HepG2 (cell line): Measurements from ENCODE around the gene CAPN8. TPM values are rescaled to one million over a fixed set of nuclear protein-coding genes. Genes with fewer than 3 reads are reported as not detected.

Experiments used
- CREB1 ChIP-seq, 2 experiments: fragments of 450-650 bp in 1 of 2; IDR thresholded peaks; 2 replicates each; pipeline ENCODE4 v1.6.1; 2016 to 2017; ENCODE audit warnings: control low read depth in 1 of 2, mild to moderate bottlenecking in 1 of 2, missing compliant biosample characterization in 1 of 2, missing genetic modification characterization in 1 of 2
- ELF3 ChIP-seq: IDR thresholded peaks from 2 replicates; pipeline ENCODE4 v1.6.1; 2016; ENCODE audit warnings: missing genetic modification reagents, missing compliant biosample characterization
- EP300 ChIP-seq, 3 experiments: sonication (generic) in 1 of 3; formaldehyde crosslinking in 1 of 3; IDR thresholded peaks; 2 replicates each; pipeline versions ENCODE4 v1.5.1 to v1.6.1; 2011 to 2020; ENCODE audit warnings: low read depth in 2 of 3, low read length in 2 of 3, borderline replicate concordance in 1 of 3, improper control_type of control experiment in 1 of 3, mild to moderate bottlenecking in 1 of 3, missing genetic modification reagents in 1 of 3, moderate library complexity in 1 of 3
- FOSL1 ChIP-seq: sonication (generic); formaldehyde crosslinking; IDR thresholded peaks from 2 replicates; pipeline ENCODE4 v1.9.0; 2021; ENCODE audit warnings: missing genetic modification reagents, borderline replicate concordance
- HMG20A ChIP-seq: IDR thresholded peaks from 2 replicates; pipeline ENCODE4 v1.6.1; 2016; ENCODE audit warnings: borderline replicate concordance
- HOXD1 ChIP-seq: sonication (generic); formaldehyde crosslinking; IDR thresholded peaks from 2 replicates; pipeline ENCODE4 v1.5.0; 2020; ENCODE audit warnings: missing genetic modification reagents
- JUNB ChIP-seq: sonication (generic); formaldehyde crosslinking; IDR thresholded peaks from 2 replicates; pipeline ENCODE4 v1.8.0; 2022; ENCODE audit warnings: missing genetic modification reagents, mild to moderate bottlenecking, borderline replicate concordance
- NCOA1 ChIP-seq: sonication (generic); formaldehyde crosslinking; IDR thresholded peaks from 2 replicates; pipeline ENCODE4 v1.9.0; 2021; ENCODE audit warnings: missing genetic modification reagents
- PHF21A ChIP-seq: sonication (generic); formaldehyde crosslinking; IDR thresholded peaks from 2 replicates; pipeline ENCODE4 v1.5.0; 2020; ENCODE audit warnings: mild to moderate bottlenecking, missing genetic modification reagents
- SAP130 ChIP-seq: IDR thresholded peaks from 2 replicates; pipeline ENCODE4 v1.6.1; 2016; ENCODE audit warnings: low read depth
- SATB2 ChIP-seq: sonication (generic); formaldehyde crosslinking; IDR thresholded peaks from 2 replicates; pipeline ENCODE4 v1.5.0; 2020; ENCODE audit warnings: missing genetic modification reagents
- ZNF263 ChIP-seq: sonication (generic); formaldehyde crosslinking; IDR thresholded peaks from 2 replicates; pipeline ENCODE4 v1.4.0; 2020; ENCODE audit warnings: missing genetic modification reagents
- ZNF350 ChIP-seq: sonication (generic); formaldehyde crosslinking; IDR thresholded peaks from 2 replicates; pipeline ENCODE4 v1.4.0; 2020; ENCODE audit warnings: mild to moderate bottlenecking, low read depth, missing genetic modification reagents, borderline replicate concordance
- ZNF75D ChIP-seq: sonication (generic); formaldehyde crosslinking; IDR thresholded peaks from 2 replicates; pipeline ENCODE4 v1.8.1; 2023; ENCODE audit warnings: missing genetic modification reagents, mild to moderate bottlenecking, borderline replicate concordance
- polyA plus RNA-seq, 8 experiments: library from polyadenylated mRNA; depleted of rRNA in 3 of 8; stranded (reverse) in 7 of 8; unstranded in 1 of 8; fragments of >200 nt; fragmentation: Illumina TruSeq in 4 of 8; extraction: Trizol in 4 of 8; gene quantifications; 2 replicates each; pipeline versions ENCODE4 v1.2.1 to v1.2.3, GENCODE V29; 2011 to 2016; ENCODE audit warnings: low read depth in 4 of 8, missing spikeins in 1 of 8, mixed read lengths in 1 of 8; ENCODE audit not compliant: insufficient read depth in 1 of 8
- total RNA-seq, 5 experiments: library from RNA; depleted of rRNA; stranded (reverse); fragments of >200 nt; fragmentation: Illumina TruSeq; extraction: Trizol; gene quantifications; 2 replicates each; pipeline ENCODE4 v1.2.3, GENCODE V29; 2016; ENCODE audit warnings: low read depth in 1 of 5
- TF ChIP-seq, protein P1 (sequence below): sonication (generic); formaldehyde crosslinking; IDR thresholded peaks from 2 replicates; pipeline ENCODE4 v1.5.0; 2020; ENCODE audit warnings: mild to moderate bottlenecking, missing genetic modification reagents, borderline replicate concordance
- TF ChIP-seq, protein P2 (sequence below): IDR thresholded peaks from 2 replicates; pipeline ENCODE4 v1.6.1; 2016; ENCODE audit warnings: missing compliant biosample characterization, missing genetic modification reagents, borderline replicate concordance
- TF ChIP-seq, protein P3 (sequence below): sonication (generic); formaldehyde crosslinking; IDR thresholded peaks from 2 replicates; pipeline ENCODE4 v1.5.0; 2020; ENCODE audit warnings: mild to moderate bottlenecking, missing genetic modification reagents, borderline replicate concordance
- TF ChIP-seq, protein P4 (sequence below): sonication (generic); IDR thresholded peaks from 2 replicates; pipeline ENCODE4 v1.6.1; 2016; ENCODE audit warnings: low read depth, borderline replicate concordance
- TF ChIP-seq, protein P5 (sequence below): sonication (generic); formaldehyde crosslinking; IDR thresholded peaks from 2 replicates; pipeline ENCODE4 v1.4.0; 2020; ENCODE audit warnings: missing genetic modification reagents

CAPN8 gene
- total and polyA plus RNA-seq, 2 of the 13 experiments (the other 11 are each of a cell fraction or from before 2014, with no cell fraction given): 0.20 to 0.25 TPM

DNA sequence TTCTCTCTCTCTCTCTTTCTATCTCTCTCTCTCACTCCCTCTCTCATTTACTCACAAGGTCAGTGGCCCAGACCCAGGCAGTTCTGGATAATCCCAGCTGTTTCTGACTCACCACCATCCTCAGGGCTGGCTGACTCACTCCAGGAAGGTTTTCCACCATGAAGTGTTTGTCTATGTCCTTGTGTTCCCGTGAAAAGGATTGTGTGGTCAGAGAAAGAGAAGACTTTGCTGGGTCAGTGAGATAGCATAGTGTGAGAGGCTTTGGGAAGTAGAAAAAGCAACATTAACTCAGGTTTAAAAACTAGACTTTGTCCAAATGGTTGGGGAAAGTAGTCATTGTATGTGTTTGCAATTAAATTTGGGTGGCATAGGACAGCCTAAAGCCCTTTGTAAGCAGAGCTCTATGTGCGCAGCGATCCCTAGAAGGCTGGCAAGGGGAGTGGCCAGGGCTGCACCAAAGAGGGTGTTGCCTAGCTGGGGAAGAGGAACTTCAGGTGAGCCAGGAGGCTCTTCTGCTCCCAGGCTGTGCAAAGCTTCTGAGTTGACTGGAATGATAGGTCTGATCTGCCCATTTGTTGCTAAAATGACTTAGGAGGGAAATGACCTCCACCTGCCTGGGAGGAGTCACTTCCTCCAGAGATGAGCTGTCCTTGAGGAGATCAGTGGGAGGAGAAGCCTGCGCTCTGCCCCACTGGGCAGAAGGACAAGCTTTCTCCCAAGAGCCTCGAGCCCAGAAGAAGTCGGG is 41.9 kb upstream of the CAPN8 start (continued):
- TF ChIP-seq, protein P1, sequence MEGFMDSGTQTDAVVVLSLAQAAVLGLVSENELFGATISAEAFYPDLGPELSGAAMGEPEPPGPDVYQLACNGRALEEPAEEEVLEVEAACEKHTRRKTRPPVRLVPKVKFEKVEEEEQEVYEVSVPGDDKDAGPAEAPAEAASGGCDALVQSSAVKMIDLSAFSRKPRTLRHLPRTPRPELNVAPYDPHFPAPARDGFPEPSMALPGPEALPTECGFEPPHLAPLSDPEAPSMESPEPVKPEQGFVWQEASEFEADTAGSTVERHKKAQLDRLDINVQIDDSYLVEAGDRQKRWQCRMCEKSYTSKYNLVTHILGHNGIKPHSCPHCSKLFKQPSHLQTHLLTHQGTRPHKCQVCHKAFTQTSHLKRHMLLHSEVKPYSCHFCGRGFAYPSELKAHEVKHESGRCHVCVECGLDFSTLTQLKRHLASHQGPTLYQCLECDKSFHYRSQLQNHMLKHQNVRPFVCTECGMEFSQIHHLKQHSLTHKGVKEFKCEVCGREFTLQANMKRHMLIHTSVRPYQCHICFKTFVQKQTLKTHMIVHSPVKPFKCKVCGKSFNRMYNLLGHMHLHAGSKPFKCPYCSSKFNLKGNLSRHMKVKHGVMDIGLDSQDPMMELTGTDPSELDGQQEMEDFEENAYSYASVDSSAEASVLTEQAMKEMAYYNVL (CRISPR knock-in tag): 0 out of 2 replicates have a peak, but pooled peaks have one; percentile 37
- no peak for TF ChIP-seq CREB1 (IDR thresholded peaks at IDR 0.05)
- TF ChIP-seq CREB1 (CRISPR knock-in tag; IDR thresholded peaks at IDR 0.05): no peak
- peak; percentile 51 for TF ChIP-seq SAP130 (CRISPR knock-in tag)
- TF ChIP-seq, protein P2, sequence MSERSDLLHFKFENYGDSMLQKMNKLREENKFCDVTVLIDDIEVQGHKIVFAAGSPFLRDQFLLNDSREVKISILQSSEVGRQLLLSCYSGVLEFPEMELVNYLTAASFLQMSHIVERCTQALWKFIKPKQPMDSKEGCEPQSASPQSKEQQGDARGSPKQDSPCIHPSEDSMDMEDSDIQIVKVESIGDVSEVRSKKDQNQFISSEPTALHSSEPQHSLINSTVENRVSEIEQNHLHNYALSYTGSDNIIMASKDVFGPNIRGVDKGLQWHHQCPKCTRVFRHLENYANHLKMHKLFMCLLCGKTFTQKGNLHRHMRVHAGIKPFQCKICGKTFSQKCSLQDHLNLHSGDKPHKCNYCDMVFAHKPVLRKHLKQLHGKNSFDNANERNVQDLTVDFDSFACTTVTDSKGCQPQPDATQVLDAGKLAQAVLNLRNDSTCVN: peak; percentile 97
- TF ChIP-seq JUNB: 0 out of 2 replicates have a peak, but pooled peaks have one; percentile 50
- TF ChIP-seq, protein P3, sequence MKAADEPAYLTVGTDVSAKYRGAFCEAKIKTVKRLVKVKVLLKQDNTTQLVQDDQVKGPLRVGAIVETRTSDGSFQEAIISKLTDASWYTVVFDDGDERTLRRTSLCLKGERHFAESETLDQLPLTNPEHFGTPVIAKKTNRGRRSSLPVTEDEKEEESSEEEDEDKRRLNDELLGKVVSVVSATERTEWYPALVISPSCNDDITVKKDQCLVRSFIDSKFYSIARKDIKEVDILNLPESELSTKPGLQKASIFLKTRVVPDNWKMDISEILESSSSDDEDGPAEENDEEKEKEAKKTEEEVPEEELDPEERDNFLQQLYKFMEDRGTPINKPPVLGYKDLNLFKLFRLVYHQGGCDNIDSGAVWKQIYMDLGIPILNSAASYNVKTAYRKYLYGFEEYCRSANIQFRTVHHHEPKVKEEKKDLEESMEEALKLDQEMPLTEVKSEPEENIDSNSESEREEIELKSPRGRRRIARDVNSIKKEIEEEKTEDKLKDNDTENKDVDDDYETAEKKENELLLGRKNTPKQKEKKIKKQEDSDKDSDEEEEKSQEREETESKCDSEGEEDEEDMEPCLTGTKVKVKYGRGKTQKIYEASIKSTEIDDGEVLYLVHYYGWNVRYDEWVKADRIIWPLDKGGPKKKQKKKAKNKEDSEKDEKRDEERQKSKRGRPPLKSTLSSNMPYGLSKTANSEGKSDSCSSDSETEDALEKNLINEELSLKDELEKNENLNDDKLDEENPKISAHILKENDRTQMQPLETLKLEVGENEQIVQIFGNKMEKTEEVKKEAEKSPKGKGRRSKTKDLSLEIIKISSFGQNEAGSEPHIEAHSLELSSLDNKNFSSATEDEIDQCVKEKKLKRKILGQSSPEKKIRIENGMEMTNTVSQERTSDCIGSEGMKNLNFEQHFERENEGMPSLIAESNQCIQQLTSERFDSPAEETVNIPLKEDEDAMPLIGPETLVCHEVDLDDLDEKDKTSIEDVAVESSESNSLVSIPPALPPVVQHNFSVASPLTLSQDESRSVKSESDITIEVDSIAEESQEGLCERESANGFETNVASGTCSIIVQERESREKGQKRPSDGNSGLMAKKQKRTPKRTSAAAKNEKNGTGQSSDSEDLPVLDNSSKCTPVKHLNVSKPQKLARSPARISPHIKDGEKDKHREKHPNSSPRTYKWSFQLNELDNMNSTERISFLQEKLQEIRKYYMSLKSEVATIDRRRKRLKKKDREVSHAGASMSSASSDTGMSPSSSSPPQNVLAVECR (CRISPR knock-in tag): 0 out of 2 replicates have a peak, but pooled peaks have one; percentile 20
- no peak for TF ChIP-seq NCOA1 (CRISPR knock-in tag)
- peak; percentile 71 for TF ChIP-seq FOSL1 (CRISPR knock-in tag)
- no peak for TF ChIP-seq ZNF75D (CRISPR knock-in tag)
- TF ChIP-seq PHF21A (CRISPR knock-in tag): peak; percentile 17; the same call in 1 of the 2 replicates
- TF ChIP-seq ZNF350 (CRISPR knock-in tag): 0 out of 2 replicates have a peak, but pooled peaks have one; percentile 10
- TF ChIP-seq, protein P4, sequence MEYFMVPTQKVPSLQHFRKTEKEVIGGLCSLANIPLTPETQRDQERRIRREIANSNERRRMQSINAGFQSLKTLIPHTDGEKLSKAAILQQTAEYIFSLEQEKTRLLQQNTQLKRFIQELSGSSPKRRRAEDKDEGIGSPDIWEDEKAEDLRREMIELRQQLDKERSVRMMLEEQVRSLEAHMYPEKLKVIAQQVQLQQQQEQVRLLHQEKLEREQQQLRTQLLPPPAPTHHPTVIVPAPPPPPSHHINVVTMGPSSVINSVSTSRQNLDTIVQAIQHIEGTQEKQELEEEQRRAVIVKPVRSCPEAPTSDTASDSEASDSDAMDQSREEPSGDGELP: peak; percentile 90
- no peak for TF ChIP-seq SATB2 (CRISPR knock-in tag)
- TF ChIP-seq HMG20A (CRISPR knock-in tag): peak; percentile 61
- 0 out of 4 replicates have a peak, but pooled peaks of 1 of the 2 experiments have one; percentile 10 for TF ChIP-seq EP300 (IDR thresholded peaks at IDR 0.05; ENCODE audit: low read depth in 2 of 2, low read length in 2 of 2)
- TF ChIP-seq EP300 (CRISPR knock-in tag; IDR thresholded peaks at IDR 0.05; ENCODE audit: borderline replicate concordance): no peak
- TF ChIP-seq, protein P5, sequence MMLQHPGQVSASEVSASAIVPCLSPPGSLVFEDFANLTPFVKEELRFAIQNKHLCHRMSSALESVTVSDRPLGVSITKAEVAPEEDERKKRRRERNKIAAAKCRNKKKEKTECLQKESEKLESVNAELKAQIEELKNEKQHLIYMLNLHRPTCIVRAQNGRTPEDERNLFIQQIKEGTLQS (CRISPR knock-in tag): peak; percentile 80
- peak; percentile 56; the same call in 1 of the 2 replicates for TF ChIP-seq ELF3
- peak; percentile 28; the same call in 1 of the 2 replicates for TF ChIP-seq ZNF263
- TF ChIP-seq HOXD1: no peak
